HepG2 (cell line): ENCODE data around the gene MRAP. TPM values are rescaled to one million over a fixed set of nuclear protein-coding genes. Genes with fewer than 3 reads are reported as not detected.

ENCODE experiments used
- ATAC-seq: fragments of 200-7000 bp; cut with Tn5 transposase; 3 replicates; pipeline ENCODE4 v1.9.1; 2020; ENCODE audit warnings: mild to moderate bottlenecking, moderate library complexity
- BruUV-seq: library from RNA; stranded (reverse); fragments of 400-500 nt; replicated peaks from 2 replicates; lab custom pipeline; 2021; lab: Mats Ljungman, UMichigan
- CTCF ChIA-PET: fragments of 300-600 bp; formaldehyde crosslinking; extraction: SDS; loops from one replicate; lab custom pipeline; 2021; ENCODE audit warnings: low total read pairs, inconsistent platforms, low intra/inter-chr PET ratio; lab: Yijun Ruan, JAX
- POLR2A ChIA-PET: fragments of 350-600 bp; sonication (Branson Sonifier 250); formaldehyde crosslinking; loops from one replicate; lab custom pipeline; 2020; ENCODE audit warnings: antibody characterized with exemption, inconsistent platforms; lab: Yijun Ruan, JAX
- DNase-seq: peaks from one replicate; pipeline ENCODE4 v3.0.0-alpha.2; 2015; ENCODE audit warnings: low spot score
- FAIRE-seq: peaks from 3 replicates; lab custom pipeline; 2011; peaks lifted over from hg19 to GRCh38; lab: Jason Lieb, UNC
- H2AFZ ChIP-seq: one replicate; pipeline ENCODE4 v1.6.1; 2011; ENCODE audit warnings: low read length, inconsistent platforms
- H3K27ac ChIP-seq: fragments of 300-600 bp; 3 replicates; pipeline ENCODE4 v1.8.0; 2011; ENCODE audit warnings: mixed run types, mild to moderate bottlenecking, mixed read lengths, low read length, inconsistent platforms; ENCODE audit not compliant: insufficient read depth; ENCODE audit errors: extremely low read length
- H3K27me3 ChIP-seq, 2 experiments: fragments of 200-600 bp in 1 of 2; 2 replicates in 1 of 2; 3 replicates in 1 of 2; pipeline versions ENCODE4 v1.6.0 to v1.8.0; 2011; ENCODE audit warnings: low read length in 2 of 2, mild to moderate bottlenecking in 2 of 2, moderate library complexity in 2 of 2, inconsistent platforms in 1 of 2; ENCODE audit not compliant: insufficient read depth in 2 of 2, control insufficient read depth in 1 of 2
- H3K36me3 ChIP-seq, 2 experiments: fragments of 200-600 bp in 1 of 2; replicated peaks in 1 of 2; 2 replicates in 1 of 2; 3 replicates in 1 of 2; pipeline versions ENCODE4 v1.5.1 to v1.8.0; 2011; ENCODE audit warnings: low read length in 2 of 2, inconsistent platforms in 1 of 2; ENCODE audit not compliant: insufficient read depth in 2 of 2, control insufficient read depth in 1 of 2
- H3K4me1 ChIP-seq: 2 replicates; pipeline ENCODE4 v1.5.1; 2012; ENCODE audit warnings: low read length, inconsistent platforms; ENCODE audit not compliant: insufficient read depth
- H3K4me2 ChIP-seq: 2 replicates; pipeline ENCODE4 v1.6.0; 2011; ENCODE audit warnings: low read depth, low read length, inconsistent platforms
- H3K4me3 ChIP-seq, 3 experiments: fragments of 200-600 bp in 1 of 3; sonication (generic), shearing (Covaris generic) in 1 of 3; replicated peaks in 1 of 3; 2 replicates each; pipeline ENCODE4 v1.5.1; 2011 to 2016; ENCODE audit warnings: low read length in 3 of 3, inconsistent platforms in 2 of 3, low read depth in 2 of 3, mild to moderate bottlenecking in 2 of 3, control low read depth in 1 of 3, mixed read lengths in 1 of 3; ENCODE audit not compliant: insufficient read depth in 1 of 3
- H3K79me2 ChIP-seq: one replicate; pipeline ENCODE4 v1.6.1; 2011; ENCODE audit warnings: low read length, inconsistent platforms; ENCODE audit not compliant: insufficient read depth
- H3K9ac ChIP-seq: 2 replicates; pipeline ENCODE4 v1.6.0; 2011; ENCODE audit warnings: mild to moderate bottlenecking, low read depth, low read length, inconsistent platforms; ENCODE audit not compliant: insufficient read depth
- H3K9me3 ChIP-seq: 2 replicates; pipeline ENCODE4 v1.5.1; 2012; ENCODE audit warnings: mild to moderate bottlenecking, low read length
- H4K20me1 ChIP-seq: 2 replicates; pipeline ENCODE4 v1.6.0; 2011; ENCODE audit warnings: inconsistent platforms, mild to moderate bottlenecking, low read length, moderate library complexity; ENCODE audit not compliant: insufficient read depth
- ATF5 ChIP-seq: sonication (generic); formaldehyde crosslinking; IDR thresholded peaks from 2 replicates; pipeline ENCODE4 v1.4.0; 2020; ENCODE audit warnings: mild to moderate bottlenecking, low read depth, missing genetic modification reagents
- ETV5 ChIP-seq: IDR thresholded peaks from 2 replicates; pipeline ENCODE4 v1.6.1; 2018; ENCODE audit warnings: missing biosample characterization, missing genetic modification reagents, inconsistent platforms, borderline replicate concordance
- GZF1 ChIP-seq: sonication (generic); formaldehyde crosslinking; IDR thresholded peaks from 2 replicates; pipeline ENCODE4 v1.5.1; 2020; ENCODE audit warnings: mild to moderate bottlenecking, missing genetic modification reagents
- HHEX ChIP-seq: IDR thresholded peaks from 2 replicates; pipeline ENCODE4 v1.6.1; 2016; ENCODE audit warnings: control low read depth
- HNRNPK ChIP-seq: fragments of 200-400 bp; formaldehyde crosslinking; IDR thresholded peaks from 2 replicates; pipeline ENCODE4 v1.6.1; 2018; ENCODE audit warnings: low read length, low read depth, moderate library complexity, mild to moderate bottlenecking; ENCODE audit not compliant: poor library complexity, severe bottlenecking
- MBNL3 ChIP-seq: fragments of 250-450 bp; sonication (Bioruptor Pico); conservative IDR thresholded peaks from 2 replicates; pipeline ENCODE4 v1.8.0; 2022; ENCODE audit warnings: mild to moderate bottlenecking, inconsistent platforms
- SALL1 ChIP-seq: sonication (generic); formaldehyde crosslinking; IDR thresholded peaks from 2 replicates; pipeline ENCODE4 v1.8.0; 2022; ENCODE audit warnings: mild to moderate bottlenecking, missing genetic modification reagents
- SMAD1 ChIP-seq: sonication (generic); formaldehyde crosslinking; IDR thresholded peaks from 2 replicates; pipeline ENCODE4 v1.4.0; 2020; ENCODE audit warnings: missing genetic modification reagents, low read depth, mild to moderate bottlenecking, borderline replicate concordance
- TERF1 ChIP-seq: sonication (generic); formaldehyde crosslinking; IDR thresholded peaks from 2 replicates; pipeline ENCODE4 v1.8.0; 2022; ENCODE audit warnings: mild to moderate bottlenecking, missing genetic modification reagents, moderate library complexity
- TIGD3 ChIP-seq: sonication (generic); formaldehyde crosslinking; IDR thresholded peaks from 2 replicates; pipeline ENCODE4 v1.5.1; 2020; ENCODE audit warnings: mild to moderate bottlenecking, missing genetic modification reagents, borderline replicate concordance
- TOPORS ChIP-seq: sonication (generic); formaldehyde crosslinking; IDR thresholded peaks from 2 replicates; pipeline ENCODE4 v1.8.0; 2023; ENCODE audit warnings: mild to moderate bottlenecking, missing genetic modification reagents
- ZNF101 ChIP-seq: sonication (generic); formaldehyde crosslinking; IDR thresholded peaks from 2 replicates; pipeline ENCODE4 v1.4.0; 2020; ENCODE audit warnings: mild to moderate bottlenecking, low read depth, missing genetic modification reagents, borderline replicate concordance
- ZNF343 ChIP-seq: sonication (generic); formaldehyde crosslinking; IDR thresholded peaks from 2 replicates; pipeline ENCODE4 v1.4.0; 2020; ENCODE audit warnings: mild to moderate bottlenecking, missing genetic modification reagents
- ZNF431 ChIP-seq: sonication (generic); formaldehyde crosslinking; IDR thresholded peaks from 2 replicates; pipeline ENCODE4 v1.9.0; 2022; ENCODE audit warnings: missing genetic modification reagents, low read depth, mild to moderate bottlenecking, borderline replicate concordance
- ZNF740 ChIP-seq: sonication (generic); formaldehyde crosslinking; IDR thresholded peaks from 2 replicates; pipeline ENCODE4 v1.4.0; 2020; ENCODE audit warnings: missing genetic modification reagents
- ZZZ3 ChIP-seq: sonication (generic); formaldehyde crosslinking; IDR thresholded peaks from 2 replicates; pipeline ENCODE4 v1.4.0; 2020; ENCODE audit warnings: missing genetic modification reagents, mild to moderate bottlenecking, borderline replicate concordance
- WGBS: methylation state at CpG from one replicate; pipeline ENCODE4 v1.1.6; 2017; ENCODE audit warnings: low lambda C conversion rate; 5-methylcytosine and 5-hydroxymethylcytosine counted together
- in situ Hi-C: cut with HindIII; loops from 2 replicates; pipeline ENCODE4 v1.10.0; 2017; ENCODE audit warnings: low pct_unique_long_range_greater_than_20kb; ENCODE audit not compliant: extremely low pct_ligation_motif_present
- intact Hi-C: fragments of 100-400 bp; cut with micrococcal nuclease; formaldehyde crosslinking; loops from one replicate; pipeline ENCODE4 v1.10.0; 2022; ENCODE audit not compliant: unreplicated experiment
- polyA plus RNA-seq, 8 experiments: library from polyadenylated mRNA; depleted of rRNA in 3 of 8; stranded (reverse) in 7 of 8; unstranded in 1 of 8; fragments of >200 nt; fragmentation: Illumina TruSeq in 4 of 8; extraction: Trizol in 4 of 8; gene quantifications; 2 replicates each; pipeline versions ENCODE4 v1.2.1 to v1.2.3, GENCODE V29; 2011 to 2016; ENCODE audit warnings: low read depth in 4 of 8, missing spikeins in 1 of 8, mixed read lengths in 1 of 8; ENCODE audit not compliant: insufficient read depth in 1 of 8
- total RNA-seq, 5 experiments: library from RNA; depleted of rRNA; stranded (reverse); fragments of >200 nt; fragmentation: Illumina TruSeq; extraction: Trizol; gene quantifications; 2 replicates each; pipeline ENCODE4 v1.2.3, GENCODE V29; 2016; ENCODE audit warnings: low read depth in 1 of 5
- TF ChIP-seq, protein P1 (sequence below): fragments of 450-650 bp; IDR thresholded peaks from 2 replicates; pipeline ENCODE4 v1.6.1; 2017; ENCODE audit warnings: mild to moderate bottlenecking

Gene MRAP
- total and polyA plus RNA-seq, 2 of the 13 experiments (the other 11 are each of a cell fraction or from before 2014, with no cell fraction given), result 0.46 to 1.2 TPM

DNA sequence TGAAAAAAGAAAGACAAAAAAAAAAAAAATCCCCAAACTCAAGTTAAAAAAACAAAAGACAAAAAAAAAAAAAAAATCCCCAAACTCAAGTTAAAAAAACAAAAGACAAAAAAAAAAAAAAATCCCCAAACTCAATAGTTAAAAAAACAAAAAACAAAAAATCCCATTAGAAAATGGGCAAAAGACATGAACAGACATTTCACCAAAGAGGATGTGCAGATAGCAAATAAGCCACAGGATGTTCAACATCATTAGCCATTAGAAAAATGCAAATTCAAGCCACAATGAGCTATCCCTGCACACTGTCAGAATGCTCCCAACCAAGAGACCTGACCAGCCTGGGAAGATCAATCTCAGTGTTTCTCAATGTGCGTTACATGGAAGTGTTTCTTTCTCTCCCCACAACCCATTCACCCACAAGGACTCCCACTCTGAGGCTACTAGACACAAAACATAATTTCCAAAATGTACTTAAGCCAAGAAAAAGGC, 33.9 kb downstream of the MRAP start:
- BruUV-seq, result no TSS peak
- no peaks in the 10 kb centered on the region for H4K20me1 ChIP-seq
- no peak overlapping the region for H3K4me3 ChIP-seq
- FAIRE-seq (peak; percentile 60), ATAC-seq (no peak), DNase-seq (no peak)
- in situ Hi-C loops, result no loop called here
- H3K9me3 ChIP-seq, result no peaks in the 10 kb centered on the region
- POLR2A ChIA-PET, result interaction anchor here (0.8 kb wide), 1 partner anchor 60 kb away, joined by 4 read pairs; no protein-coding TSS in a partner anchor
- peaks cover 47% of the 10 kb centered on the region for H3K4me1 ChIP-seq
- H2AFZ ChIP-seq, result no peak overlapping the region
- TF ChIP-seq HHEX (no peak), ZNF343 (CRISPR knock-in tag) (no peak), ZNF740 (CRISPR knock-in tag) (no peak), GZF1 (CRISPR knock-in tag) (no peak), MBNL3 (CRISPR knock-in tag) (no peak), SALL1 (CRISPR knock-in tag) (no peak), SMAD1 (CRISPR knock-in tag) (no peak), ZZZ3 (CRISPR knock-in tag) (no peak), ETV5 (CRISPR knock-in tag) (no peak), TERF1 (CRISPR knock-in tag) (no peak), TOPORS (CRISPR knock-in tag) (no peak), ZNF431 (CRISPR knock-in tag) (no peak), HNRNPK (no peak), ATF5 (CRISPR knock-in tag) (no peak), ZNF101 (CRISPR knock-in tag) (no peak), TIGD3 (CRISPR knock-in tag) (no peak)
- TF ChIP-seq, protein P1, sequence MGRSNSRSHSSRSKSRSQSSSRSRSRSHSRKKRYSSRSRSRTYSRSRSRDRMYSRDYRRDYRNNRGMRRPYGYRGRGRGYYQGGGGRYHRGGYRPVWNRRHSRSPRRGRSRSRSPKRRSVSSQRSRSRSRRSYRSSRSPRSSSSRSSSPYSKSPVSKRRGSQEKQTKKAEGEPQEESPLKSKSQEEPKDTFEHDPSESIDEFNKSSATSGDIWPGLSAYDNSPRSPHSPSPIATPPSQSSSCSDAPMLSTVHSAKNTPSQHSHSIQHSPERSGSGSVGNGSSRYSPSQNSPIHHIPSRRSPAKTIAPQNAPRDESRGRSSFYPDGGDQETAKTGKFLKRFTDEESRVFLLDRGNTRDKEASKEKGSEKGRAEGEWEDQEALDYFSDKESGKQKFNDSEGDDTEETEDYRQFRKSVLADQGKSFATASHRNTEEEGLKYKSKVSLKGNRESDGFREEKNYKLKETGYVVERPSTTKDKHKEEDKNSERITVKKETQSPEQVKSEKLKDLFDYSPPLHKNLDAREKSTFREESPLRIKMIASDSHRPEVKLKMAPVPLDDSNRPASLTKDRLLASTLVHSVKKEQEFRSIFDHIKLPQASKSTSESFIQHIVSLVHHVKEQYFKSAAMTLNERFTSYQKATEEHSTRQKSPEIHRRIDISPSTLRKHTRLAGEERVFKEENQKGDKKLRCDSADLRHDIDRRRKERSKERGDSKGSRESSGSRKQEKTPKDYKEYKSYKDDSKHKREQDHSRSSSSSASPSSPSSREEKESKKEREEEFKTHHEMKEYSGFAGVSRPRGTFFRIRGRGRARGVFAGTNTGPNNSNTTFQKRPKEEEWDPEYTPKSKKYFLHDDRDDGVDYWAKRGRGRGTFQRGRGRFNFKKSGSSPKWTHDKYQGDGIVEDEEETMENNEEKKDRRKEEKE, result no peak
- H3K79me2 ChIP-seq, result no peaks in the 10 kb centered on the region
- no peaks in the 10 kb centered on the region for H3K27me3 ChIP-seq
- no peak overlapping the region for H3K9ac ChIP-seq
- CTCF ChIA-PET, result no interaction called here
- peaks cover 25 to 49% of the 10 kb centered on the region in 2 experiments for H3K36me3 ChIP-seq
- peak overlapping the region; percentile 81 for H3K27ac ChIP-seq
- intact Hi-C loops, result loop anchor here (5.0 to 10.0 kb wide), 2 partner anchors 35 to 58 kb away; partner anchors contain the start of genes MIS18A and MRAP
- 100% methylated on average over 1 of the region's 1 CpG for WGBS
- H3K4me2 ChIP-seq, result no peak overlapping the region
